Eye (tissue), 1 donor: ENCODE measurements around the gene SCAPER.

Experiments
- DNase-seq: peaks from one replicate; pipeline ENCODE4 v3.0.0-alpha.2; 2015

Gene SCAPER

DNA sequence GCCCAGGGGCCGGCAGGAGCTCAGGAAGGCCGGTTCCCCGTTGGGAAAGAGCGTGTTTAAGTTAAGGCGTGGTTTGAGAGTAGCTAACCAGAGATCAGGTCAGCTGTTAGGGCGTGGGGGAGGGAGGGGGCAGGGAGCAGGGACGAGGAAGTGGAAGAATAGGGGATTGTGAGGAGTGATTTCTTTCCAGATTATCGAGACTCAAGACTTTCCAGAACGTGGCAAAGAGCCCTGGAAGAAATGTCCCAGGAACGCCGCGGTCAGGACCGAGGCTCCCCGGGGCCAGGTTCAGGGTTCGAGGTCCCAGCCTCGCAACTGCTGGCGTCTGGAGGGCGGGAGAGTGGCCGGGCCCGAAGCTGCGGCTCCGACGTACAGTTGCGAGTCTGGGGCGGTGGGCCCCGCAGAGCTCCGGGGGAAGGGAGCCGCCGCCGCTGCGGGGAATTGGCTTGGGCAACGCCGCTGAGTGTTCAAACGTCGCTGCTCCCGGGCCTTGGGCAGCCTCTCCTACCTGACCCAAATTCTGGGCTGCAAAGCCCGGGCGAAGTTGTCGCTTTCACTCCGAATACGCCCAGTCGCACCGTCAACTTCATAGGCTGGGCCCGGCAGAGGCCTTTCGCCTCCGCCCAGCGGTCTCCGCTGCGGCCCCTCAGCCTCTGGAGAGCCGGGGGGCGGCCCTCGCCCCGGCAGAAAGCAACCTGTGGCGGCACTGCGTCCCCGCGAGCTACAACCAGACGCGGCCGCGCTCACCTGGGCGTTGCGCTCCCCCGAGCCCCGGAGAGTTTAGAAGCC, 559.1 kb downstream of the SCAPER start:
- DNase-seq: peak; percentile 54

DNA sequence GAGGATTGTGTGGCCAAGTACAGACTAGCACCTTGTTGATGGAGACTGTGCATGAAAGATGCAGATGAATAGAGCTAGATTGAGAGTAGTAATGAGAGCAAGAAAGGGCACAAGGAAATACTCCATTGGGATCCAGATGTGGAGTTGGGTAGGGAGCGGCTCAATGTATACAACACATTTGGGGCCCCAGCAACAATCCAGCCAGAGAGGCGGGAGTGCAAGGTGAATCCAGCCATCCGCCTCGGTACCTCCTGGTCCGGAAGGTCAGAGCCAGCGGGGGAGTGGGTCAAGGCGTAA, 559.6 kb downstream of the SCAPER start:
- DNase-seq: no peak

DNA sequence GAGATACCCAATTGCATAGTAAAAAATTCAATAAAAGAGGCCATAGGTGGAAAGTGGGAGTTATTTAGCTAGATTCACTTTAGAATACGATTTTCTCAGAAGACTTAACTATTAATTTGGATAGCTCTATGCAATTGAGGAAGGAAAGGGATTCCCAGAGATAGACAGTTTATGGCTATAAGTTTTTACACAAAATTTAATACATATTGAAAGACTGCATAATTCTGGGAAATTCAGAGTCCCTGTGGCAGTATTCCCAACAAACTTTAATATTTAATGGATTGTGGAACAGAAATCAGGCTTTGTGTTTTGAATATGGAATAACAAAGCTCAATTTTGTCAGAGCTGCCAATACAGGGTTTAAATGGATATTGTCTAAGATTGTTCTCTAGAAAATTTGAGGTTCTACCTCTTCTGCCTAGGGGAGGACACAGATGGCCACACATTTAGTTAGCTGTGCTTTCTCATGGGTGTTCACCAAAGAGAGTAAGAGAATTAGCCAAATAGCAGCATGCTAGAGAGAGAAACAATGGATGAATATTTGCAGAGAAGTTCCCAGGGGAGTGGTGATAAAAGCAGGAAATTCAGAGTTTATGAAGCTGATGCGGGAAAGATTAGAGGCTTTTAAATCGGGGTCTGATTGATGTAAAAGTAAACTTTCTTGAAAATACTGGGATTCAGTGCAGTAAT, 560.1 kb downstream of the SCAPER start:
- DNase-seq: peak; percentile 64

DNA sequence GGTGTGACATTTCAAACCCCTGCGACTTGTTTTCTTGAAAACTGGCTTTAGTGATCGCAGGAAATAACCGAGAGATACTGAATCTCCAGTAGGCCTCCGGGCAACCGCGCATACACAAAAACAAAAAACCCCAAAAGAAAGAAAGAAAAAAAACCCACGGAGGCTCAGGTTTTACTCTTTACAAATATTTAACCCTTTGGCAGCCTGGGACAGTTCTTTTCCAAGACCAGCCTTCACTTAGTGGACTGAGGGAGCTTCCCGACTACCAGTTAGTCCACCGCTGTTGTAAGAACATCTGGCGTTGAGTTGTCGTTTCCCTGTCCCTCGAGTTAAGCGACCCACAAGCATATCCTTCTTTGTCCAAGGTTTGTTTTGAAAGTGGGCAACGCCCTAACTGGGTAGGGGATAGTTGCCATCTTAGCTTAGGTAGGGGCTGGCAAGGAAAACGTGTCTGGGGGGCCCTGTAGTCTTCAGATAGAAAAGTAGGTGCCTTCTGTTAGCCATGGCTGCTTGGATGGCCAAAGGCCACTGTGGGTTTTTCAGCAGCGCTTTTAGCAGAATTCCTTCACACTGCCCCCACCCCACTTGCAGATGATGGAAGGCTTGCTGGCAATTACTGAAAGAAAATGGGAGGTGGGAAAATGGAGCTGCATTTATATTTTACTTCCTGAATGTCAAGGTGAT, 561.7 kb downstream of the SCAPER start:
- no peak for DNase-seq

DNA sequence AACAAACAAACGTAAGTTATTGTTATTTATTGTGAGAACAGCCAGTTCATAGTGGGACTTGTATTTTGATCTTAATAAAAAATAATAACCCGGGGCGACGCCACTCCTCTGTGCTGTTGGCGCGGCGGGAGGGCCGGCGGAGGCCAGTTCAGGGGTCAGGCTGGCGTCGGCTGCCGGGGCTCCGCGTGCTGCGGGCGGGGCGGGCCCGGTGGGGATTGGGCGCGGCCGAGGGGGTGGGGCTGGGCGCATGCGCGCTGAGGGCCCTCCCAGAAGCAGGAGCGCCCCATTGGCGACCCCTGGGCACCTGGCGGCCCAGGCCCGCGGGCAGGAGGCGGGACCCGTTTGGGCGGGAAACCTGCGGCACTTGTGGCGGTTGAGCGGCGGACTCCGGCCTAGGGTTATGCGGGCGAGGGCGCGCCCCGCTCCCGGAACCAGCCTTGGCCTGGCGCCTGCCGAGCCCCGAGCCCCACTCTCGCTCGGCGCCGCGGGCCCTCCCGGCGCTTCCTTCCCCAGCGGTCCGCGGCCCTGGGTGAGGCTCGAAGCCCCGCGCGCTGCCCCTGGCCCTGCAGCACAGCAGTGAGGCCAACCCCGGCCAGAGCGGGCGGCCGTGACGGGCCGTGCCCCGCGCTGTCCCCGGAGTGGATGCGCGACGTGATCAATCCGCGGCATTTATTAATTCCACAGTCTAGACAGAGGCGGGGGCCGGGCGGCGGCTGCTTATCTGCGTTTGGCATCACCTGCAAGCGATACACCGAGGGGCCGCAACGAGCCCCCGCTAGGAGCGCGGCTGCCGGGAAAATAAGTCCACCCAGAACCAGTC, 562.5 kb downstream of the SCAPER start:
- peak; percentile 62 for DNase-seq

DNA sequence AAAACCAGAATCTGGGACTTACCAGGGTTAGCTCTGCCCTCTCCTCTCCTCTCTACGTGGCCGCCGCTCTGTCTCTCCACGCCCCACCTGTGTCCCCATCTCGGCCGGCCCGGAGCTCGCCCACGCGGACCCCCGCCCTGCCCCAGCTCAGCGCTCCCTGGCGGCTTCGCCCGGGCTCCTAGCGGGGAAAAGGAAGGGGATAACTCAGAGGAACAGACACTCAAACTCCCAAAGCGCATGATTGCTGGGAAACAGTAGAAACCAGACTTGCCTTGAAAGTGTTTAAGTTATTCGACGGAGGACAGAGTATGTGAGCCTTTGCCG, 563.1 kb downstream of the SCAPER start:
- DNase-seq: no peak

- DNase-seq: peak; percentile 71
These were observed 563.6 kb downstream of the SCAPER start for GRCh38 chr15:76341366-76342057.

GRCh38 chr15:76340803-76341365, 564.3 kb downstream of the SCAPER start:
- peak; percentile 71 for DNase-seq

GRCh38 chr15:76340198-76340802, 564.8 kb downstream of the SCAPER start:
- DNase-seq: peak; percentile 88

- DNase-seq: peak; percentile 85
These were observed 565.6 kb downstream of the SCAPER start for GRCh38 chr15:76339305-76340197.

DNA sequence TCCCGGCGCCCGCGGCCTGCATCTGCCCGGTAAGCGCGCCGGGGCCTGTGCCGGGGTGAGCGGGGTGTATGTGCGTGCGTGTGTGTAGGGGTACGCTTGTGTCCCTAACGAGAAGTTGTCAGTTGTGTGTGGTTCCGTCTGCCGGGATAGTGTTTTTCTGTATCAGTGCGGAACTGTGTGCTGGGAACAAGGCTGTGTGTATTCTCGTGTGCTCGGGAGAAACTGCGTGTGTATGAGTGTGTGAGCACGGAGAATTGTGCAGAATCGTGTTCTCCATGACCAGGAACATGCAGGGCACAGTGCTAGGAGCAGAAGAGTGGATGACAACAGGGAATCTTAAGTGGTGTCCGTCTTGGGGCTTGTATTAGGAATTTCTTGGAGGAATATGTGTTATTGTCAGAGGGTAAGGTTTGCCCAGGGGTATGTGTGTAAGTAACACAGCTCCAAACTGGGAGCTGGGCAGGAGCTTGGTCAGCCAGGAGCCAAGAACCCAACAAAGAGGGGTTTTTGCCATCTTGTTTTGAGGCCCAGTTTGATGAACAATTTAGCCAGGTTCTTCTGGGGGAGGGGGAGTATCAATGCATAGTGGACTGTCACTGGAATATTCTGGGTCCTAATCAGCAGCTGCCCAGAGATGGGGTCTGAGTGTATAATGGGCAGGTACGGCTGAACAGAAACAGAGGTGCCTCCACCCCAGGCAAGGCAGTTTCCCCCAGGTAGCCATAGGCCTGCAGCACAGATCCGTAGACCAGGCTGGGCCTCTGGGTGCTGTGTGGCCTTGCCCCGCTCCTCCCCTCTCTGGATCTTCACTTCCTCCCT, 566.4 kb downstream of the SCAPER start:
- peak; percentile 81 for DNase-seq

- no peak for DNase-seq
These were observed 567.2 kb downstream of the SCAPER start for GRCh38 chr15:76337696-76338485.

DNA sequence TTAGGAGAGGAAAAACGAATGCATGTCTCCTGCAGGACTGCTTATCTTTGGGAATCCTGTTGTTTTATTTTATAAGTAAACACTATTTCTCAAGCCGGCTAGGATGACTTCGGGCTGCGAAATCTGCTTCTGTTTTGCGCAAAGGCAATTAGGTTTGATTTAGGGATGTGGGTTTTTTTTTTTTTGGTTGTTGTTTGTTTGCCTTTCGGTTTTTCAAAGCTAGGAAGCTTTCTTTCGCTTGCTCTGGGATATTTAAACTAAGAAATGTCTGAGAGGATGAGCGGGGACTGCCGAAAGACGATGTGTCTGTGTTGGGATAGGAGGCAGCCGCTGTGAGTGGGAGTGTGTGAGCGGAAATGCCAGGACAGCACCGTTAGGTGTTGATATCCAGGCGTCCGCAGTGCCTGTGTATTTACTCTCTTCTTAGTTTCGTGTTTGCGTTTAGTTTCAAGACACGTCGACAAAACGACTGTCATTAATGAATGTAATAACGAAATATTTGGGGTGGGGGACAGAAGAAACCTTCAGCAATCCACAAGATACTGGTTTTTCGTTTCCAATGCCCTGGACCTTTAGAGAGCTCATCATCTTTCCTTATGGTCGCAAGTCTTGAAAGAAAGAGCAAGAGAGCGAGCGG, 568.0 kb downstream of the SCAPER start:
- peak; percentile 84 for DNase-seq

- DNase-seq: peak; percentile 86
These were observed 568.7 kb downstream of the SCAPER start, which contains the start of gene ISL2 for GRCh38 chr15:76336254-76337058. Gene ISL2, plus strand, starts transcription at chr15:76336773. Its CDS starts 111 bp downstream, at chr15:76336884.

- peak; percentile 82 for DNase-seq
These were observed 569.6 kb downstream of the SCAPER start for GRCh38 chr15:76335307-76336253.
